OCI-LY1 (cell line): ENCODE data around the gene DNAJC8.

ENCODE experiments used
- CTCF ChIP-seq: fragments of 200-600 bp; sonication (generic), shearing (Covaris generic); IDR thresholded peaks from 2 replicates; pipeline ENCODE4 v1.5.1; 2017; ENCODE audit warnings: mild to moderate bottlenecking, antibody characterized with exemption, low read length, moderate library complexity, mixed read lengths
- EZH2 ChIP-seq: fragments of 200-600 bp; sonication (generic), shearing (Covaris generic); IDR thresholded peaks from 2 replicates; pipeline ENCODE4 v1.8.0; 2017; ENCODE audit warnings: borderline replicate concordance, mixed run types, mild to moderate bottlenecking, antibody characterized with exemption, low read length, moderate library complexity, mixed read lengths

GRCh38 chr1:28156821-28157220, 76.0 kb downstream of the DNAJC8 start:
- no peak for TF ChIP-seq CTCF
- TF ChIP-seq EZH2, result no peak
